Measurements from ENCODE around the gene BBS4. TPM values are rescaled to one million over a fixed set of nuclear protein-coding genes. Genes with fewer than 3 reads are reported as not detected.

Gene BBS4
- total RNA-seq, 2 experiments from 2014 or later: 13.4 to 16.6 TPM

DNA sequence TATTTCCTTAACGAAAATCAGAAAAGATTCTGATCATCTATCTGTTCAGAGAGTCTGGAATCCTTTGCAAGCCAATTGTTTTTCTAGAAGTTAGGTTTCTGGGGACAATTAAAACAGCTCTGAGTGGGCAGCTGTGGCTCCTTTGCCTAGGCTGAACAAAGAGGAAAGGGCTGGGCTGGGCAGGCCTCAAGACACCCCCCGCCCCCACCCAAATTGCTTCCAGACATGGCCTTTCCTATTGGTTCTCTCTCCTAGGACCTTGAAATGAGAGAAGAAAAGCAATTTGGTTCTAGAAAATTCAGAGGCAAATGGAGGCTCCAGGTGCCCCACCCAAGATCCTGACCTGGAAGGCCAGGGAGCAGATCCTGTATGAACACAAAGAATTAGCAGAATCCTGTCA is 99.8 kb downstream of the BBS4 start:
- ChIA-PET CTCF (interaction anchor here (0.9 to 1.8 kb wide), 2 partner anchors 10 to 12 kb away, joined by 3 to 5 read pairs; no protein-coding TSS in a partner anchor), POLR2A (interaction anchor here (1.2 kb wide), 1 partner anchor 357 kb away, joined by 4 read pairs; no protein-coding TSS in a partner anchor)

DNA sequence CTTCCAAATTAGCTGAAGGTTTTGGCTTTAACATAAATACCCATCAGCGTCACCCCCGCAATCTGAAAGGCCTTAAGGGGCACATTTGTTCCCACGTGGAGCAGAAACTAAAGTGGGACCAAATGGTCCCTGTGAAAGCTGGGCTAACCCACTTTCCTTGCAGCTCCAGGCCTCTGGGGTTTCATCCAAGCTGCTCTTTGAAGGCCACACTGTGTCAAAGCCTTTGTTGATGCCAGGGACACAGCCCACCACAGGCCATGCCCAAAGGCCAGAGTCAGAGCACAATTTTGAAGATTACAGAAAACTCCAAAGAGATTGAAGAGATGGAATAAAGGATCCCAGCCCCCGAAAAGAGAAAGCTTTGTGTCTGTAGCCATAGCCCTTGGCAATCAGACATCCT is 100.2 kb downstream of the BBS4 start:
- POLR2A ChIA-PET: interaction anchor here (1.2 kb wide), 1 partner anchor 357 kb away, joined by 4 read pairs; no protein-coding TSS in a partner anchor
- CTCF ChIA-PET: interaction anchor here (0.9 kb wide), 1 partner anchor 11 kb away, joined by 3 read pairs; no protein-coding TSS in a partner anchor

DNA sequence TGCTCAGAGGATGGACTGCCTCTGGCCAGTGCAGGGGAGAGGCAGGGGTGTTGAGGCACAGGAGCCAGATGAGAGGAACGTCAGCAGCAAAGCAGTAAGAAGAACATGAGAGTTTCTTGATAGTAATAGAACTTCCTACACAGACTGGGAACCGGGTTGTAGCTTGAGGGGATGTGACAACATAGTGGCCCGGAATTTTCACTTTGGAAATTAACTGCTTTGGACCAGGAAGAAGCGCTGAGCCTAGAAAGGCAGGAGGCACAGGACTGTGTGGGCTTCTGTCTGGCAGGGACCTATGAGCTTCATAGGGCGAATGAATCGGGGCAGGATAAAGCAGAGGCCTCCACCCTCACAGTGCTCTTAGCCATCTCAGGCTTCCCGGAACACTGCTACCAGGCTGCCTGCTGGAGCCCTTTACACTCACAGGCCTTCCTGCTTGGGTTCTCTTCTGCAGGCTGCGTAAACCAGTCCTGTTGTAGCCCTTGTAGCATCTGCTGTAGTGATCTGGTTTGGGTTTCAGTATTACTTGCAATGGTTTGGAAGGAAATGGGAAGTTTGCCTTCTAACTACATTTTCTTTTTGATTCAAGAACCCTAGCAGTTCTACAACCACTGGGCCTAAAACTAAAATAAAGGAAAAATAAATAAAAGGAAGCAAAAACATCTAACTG is 100.8 kb downstream of the BBS4 start:
- CTCF ChIA-PET: no interaction called here
- POLR2A ChIA-PET: interaction anchor here (1.2 kb wide), 1 partner anchor 356 kb away, joined by 4 read pairs; no protein-coding TSS in a partner anchor

DNA sequence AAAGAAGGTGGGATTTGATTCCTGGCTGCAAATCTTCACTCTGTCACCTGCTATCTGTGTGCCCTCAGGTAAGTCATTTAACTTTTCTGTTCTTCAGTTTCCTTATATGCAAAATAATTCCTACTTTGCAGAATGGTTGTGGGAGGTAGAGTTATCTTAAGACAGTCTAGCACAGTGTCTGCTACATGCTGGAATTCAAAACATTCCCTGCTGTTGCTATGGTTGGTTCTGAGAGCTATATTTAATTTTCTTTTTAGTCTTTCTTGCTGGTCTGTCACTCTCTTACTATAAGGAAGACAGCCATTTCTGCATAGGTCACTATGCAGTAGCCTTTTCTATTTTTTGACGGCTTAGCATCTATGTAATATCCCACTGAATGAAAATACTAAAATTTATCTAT is 101.5 kb downstream of the BBS4 start:
- POLR2A ChIA-PET: no interaction called here
- CTCF ChIA-PET: no interaction called here

Other genes with a start within 250 kb of the BBS4 start
- 100 to 1,000 TPM; 146 to 155 TPM for gene ARIH1, start 211.9 kb upstream of the BBS4 start, total RNA-seq
- not detected for gene GOLGA6B, start 31.5 kb upstream of the BBS4 start, total RNA-seq
- under 1 TPM; 0.17 to 0.32 TPM for gene HIGD2B, start within 50 bp of the BBS4 start, total RNA-seq
- 10 to 100 TPM; 73.3 to 75.5 TPM for gene ADPGK, start 97.6 kb downstream of the BBS4 start, total RNA-seq

Data from activated CD8-positive, alpha-beta memory T cell treated with anti-CD3 and anti-CD28 coated beads for 36 hours (primary cell).